HepG2 (cell line): ENCODE data around the gene CNEP1R1. TPM values are rescaled to one million over a fixed set of nuclear protein-coding genes. Genes with fewer than 3 reads are reported as not detected.

ENCODE experiments used
- ATAC-seq: fragments of 200-7000 bp; cut with Tn5 transposase; 3 replicates; pipeline ENCODE4 v1.9.1; 2020; ENCODE audit warnings: mild to moderate bottlenecking, moderate library complexity
- BruUV-seq: library from RNA; stranded (reverse); fragments of 400-500 nt; replicated peaks from 2 replicates; lab custom pipeline; 2021; lab: Mats Ljungman, UMichigan
- CTCF ChIA-PET: fragments of 300-600 bp; formaldehyde crosslinking; extraction: SDS; loops from one replicate; lab custom pipeline; 2021; ENCODE audit warnings: low total read pairs, inconsistent platforms, low intra/inter-chr PET ratio; lab: Yijun Ruan, JAX
- POLR2A ChIA-PET: fragments of 350-600 bp; sonication (Branson Sonifier 250); formaldehyde crosslinking; loops from one replicate; lab custom pipeline; 2020; ENCODE audit warnings: antibody characterized with exemption, inconsistent platforms; lab: Yijun Ruan, JAX
- DNase-seq: peaks from one replicate; pipeline ENCODE4 v3.0.0-alpha.2; 2015; ENCODE audit warnings: low spot score
- FAIRE-seq: peaks from 3 replicates; lab custom pipeline; 2011; peaks lifted over from hg19 to GRCh38; lab: Jason Lieb, UNC
- H2AFZ ChIP-seq: one replicate; pipeline ENCODE4 v1.6.1; 2011; ENCODE audit warnings: low read length, inconsistent platforms
- H3K27ac ChIP-seq: fragments of 300-600 bp; 3 replicates; pipeline ENCODE4 v1.8.0; 2011; ENCODE audit warnings: mixed run types, mild to moderate bottlenecking, mixed read lengths, low read length, inconsistent platforms; ENCODE audit not compliant: insufficient read depth; ENCODE audit errors: extremely low read length
- H3K27me3 ChIP-seq, 2 experiments: fragments of 200-600 bp in 1 of 2; 2 replicates in 1 of 2; 3 replicates in 1 of 2; pipeline versions ENCODE4 v1.6.0 to v1.8.0; 2011; ENCODE audit warnings: low read length in 2 of 2, mild to moderate bottlenecking in 2 of 2, moderate library complexity in 2 of 2, inconsistent platforms in 1 of 2; ENCODE audit not compliant: insufficient read depth in 2 of 2, control insufficient read depth in 1 of 2
- H3K36me3 ChIP-seq, 2 experiments: fragments of 200-600 bp in 1 of 2; replicated peaks in 1 of 2; 2 replicates in 1 of 2; 3 replicates in 1 of 2; pipeline versions ENCODE4 v1.5.1 to v1.8.0; 2011; ENCODE audit warnings: low read length in 2 of 2, inconsistent platforms in 1 of 2; ENCODE audit not compliant: insufficient read depth in 2 of 2, control insufficient read depth in 1 of 2
- H3K4me1 ChIP-seq: 2 replicates; pipeline ENCODE4 v1.5.1; 2012; ENCODE audit warnings: low read length, inconsistent platforms; ENCODE audit not compliant: insufficient read depth
- H3K4me2 ChIP-seq: 2 replicates; pipeline ENCODE4 v1.6.0; 2011; ENCODE audit warnings: low read depth, low read length, inconsistent platforms
- H3K4me3 ChIP-seq, 3 experiments: fragments of 200-600 bp in 1 of 3; sonication (generic), shearing (Covaris generic) in 1 of 3; replicated peaks in 1 of 3; 2 replicates each; pipeline ENCODE4 v1.5.1; 2011 to 2016; ENCODE audit warnings: low read length in 3 of 3, inconsistent platforms in 2 of 3, low read depth in 2 of 3, mild to moderate bottlenecking in 2 of 3, control low read depth in 1 of 3, mixed read lengths in 1 of 3; ENCODE audit not compliant: insufficient read depth in 1 of 3
- H3K79me2 ChIP-seq: one replicate; pipeline ENCODE4 v1.6.1; 2011; ENCODE audit warnings: low read length, inconsistent platforms; ENCODE audit not compliant: insufficient read depth
- H3K9ac ChIP-seq: 2 replicates; pipeline ENCODE4 v1.6.0; 2011; ENCODE audit warnings: mild to moderate bottlenecking, low read depth, low read length, inconsistent platforms; ENCODE audit not compliant: insufficient read depth
- H3K9me3 ChIP-seq: 2 replicates; pipeline ENCODE4 v1.5.1; 2012; ENCODE audit warnings: mild to moderate bottlenecking, low read length
- H4K20me1 ChIP-seq: 2 replicates; pipeline ENCODE4 v1.6.0; 2011; ENCODE audit warnings: inconsistent platforms, mild to moderate bottlenecking, low read length, moderate library complexity; ENCODE audit not compliant: insufficient read depth
- ARHGAP35 ChIP-seq: sonication (generic); formaldehyde crosslinking; IDR thresholded peaks from 2 replicates; pipeline ENCODE4 v1.9.0; 2022; ENCODE audit warnings: mild to moderate bottlenecking, inconsistent platforms, moderate library complexity, missing genetic modification reagents, borderline replicate concordance
- FOXO1 ChIP-seq: sonication (generic); formaldehyde crosslinking; IDR thresholded peaks from 2 replicates; pipeline ENCODE4 v1.4.0; 2020; ENCODE audit warnings: missing genetic modification reagents
- RBAK ChIP-seq: sonication (generic); formaldehyde crosslinking; IDR thresholded peaks from 2 replicates; pipeline ENCODE4 v1.5.1; 2020; ENCODE audit warnings: mild to moderate bottlenecking, missing genetic modification reagents
- REPIN1 ChIP-seq: sonication (generic); formaldehyde crosslinking; IDR thresholded peaks from 2 replicates; pipeline ENCODE4 v1.8.0; 2022; ENCODE audit warnings: missing genetic modification reagents, low read depth, mild to moderate bottlenecking, borderline replicate concordance
- RFX3 ChIP-seq: IDR thresholded peaks from 2 replicates; pipeline ENCODE4 v1.6.1; 2016; ENCODE audit warnings: missing biosample characterization, missing genetic modification reagents
- YEATS2 ChIP-seq: sonication (generic); formaldehyde crosslinking; IDR thresholded peaks from 2 replicates; pipeline ENCODE4 v1.4.0; 2020; ENCODE audit warnings: missing genetic modification reagents, borderline replicate concordance
- ZNF441 ChIP-seq: sonication (generic); formaldehyde crosslinking; IDR thresholded peaks from 2 replicates; pipeline ENCODE4 v1.7.0; 2021; ENCODE audit warnings: missing genetic modification reagents, borderline replicate concordance
- WGBS: methylation state at CpG from one replicate; pipeline ENCODE4 v1.1.6; 2017; ENCODE audit warnings: low lambda C conversion rate; 5-methylcytosine and 5-hydroxymethylcytosine counted together
- in situ Hi-C: cut with HindIII; loops from 2 replicates; pipeline ENCODE4 v1.10.0; 2017; ENCODE audit warnings: low pct_unique_long_range_greater_than_20kb; ENCODE audit not compliant: extremely low pct_ligation_motif_present
- intact Hi-C: fragments of 100-400 bp; cut with micrococcal nuclease; formaldehyde crosslinking; loops from one replicate; pipeline ENCODE4 v1.10.0; 2022; ENCODE audit not compliant: unreplicated experiment
- polyA plus RNA-seq, 8 experiments: library from polyadenylated mRNA; depleted of rRNA in 3 of 8; stranded (reverse) in 7 of 8; unstranded in 1 of 8; fragments of >200 nt; fragmentation: Illumina TruSeq in 4 of 8; extraction: Trizol in 4 of 8; gene quantifications; 2 replicates each; pipeline versions ENCODE4 v1.2.1 to v1.2.3, GENCODE V29; 2011 to 2016; ENCODE audit warnings: low read depth in 4 of 8, missing spikeins in 1 of 8, mixed read lengths in 1 of 8; ENCODE audit not compliant: insufficient read depth in 1 of 8
- total RNA-seq, 5 experiments: library from RNA; depleted of rRNA; stranded (reverse); fragments of >200 nt; fragmentation: Illumina TruSeq; extraction: Trizol; gene quantifications; 2 replicates each; pipeline ENCODE4 v1.2.3, GENCODE V29; 2016; ENCODE audit warnings: low read depth in 1 of 5
- TF ChIP-seq, protein P1 (sequence below): sonication (generic); formaldehyde crosslinking; IDR thresholded peaks from 2 replicates; pipeline ENCODE4 v1.4.0; 2020; ENCODE audit warnings: mild to moderate bottlenecking, missing genetic modification reagents, borderline replicate concordance
- TF ChIP-seq, protein P2 (sequence below): IDR thresholded peaks from 2 replicates; pipeline ENCODE4 v1.6.1; 2016; ENCODE audit warnings: control low read depth
- TF ChIP-seq, protein P3 (sequence below), 2 experiments: sonication (generic) in 1 of 2; formaldehyde crosslinking in 1 of 2; IDR thresholded peaks; 2 replicates each; pipeline versions ENCODE4 v1.4.0 to v1.6.1; 2018 to 2020; ENCODE audit warnings: missing genetic modification reagents in 2 of 2, borderline replicate concordance in 1 of 2, low read depth in 1 of 2, mild to moderate bottlenecking in 1 of 2, missing biosample characterization in 1 of 2

Gene CNEP1R1
- total and polyA plus RNA-seq, 2 of the 13 experiments (the other 11 are each of a cell fraction or from before 2014, with no cell fraction given) = 23.6 to 26.8 TPM

DNA sequence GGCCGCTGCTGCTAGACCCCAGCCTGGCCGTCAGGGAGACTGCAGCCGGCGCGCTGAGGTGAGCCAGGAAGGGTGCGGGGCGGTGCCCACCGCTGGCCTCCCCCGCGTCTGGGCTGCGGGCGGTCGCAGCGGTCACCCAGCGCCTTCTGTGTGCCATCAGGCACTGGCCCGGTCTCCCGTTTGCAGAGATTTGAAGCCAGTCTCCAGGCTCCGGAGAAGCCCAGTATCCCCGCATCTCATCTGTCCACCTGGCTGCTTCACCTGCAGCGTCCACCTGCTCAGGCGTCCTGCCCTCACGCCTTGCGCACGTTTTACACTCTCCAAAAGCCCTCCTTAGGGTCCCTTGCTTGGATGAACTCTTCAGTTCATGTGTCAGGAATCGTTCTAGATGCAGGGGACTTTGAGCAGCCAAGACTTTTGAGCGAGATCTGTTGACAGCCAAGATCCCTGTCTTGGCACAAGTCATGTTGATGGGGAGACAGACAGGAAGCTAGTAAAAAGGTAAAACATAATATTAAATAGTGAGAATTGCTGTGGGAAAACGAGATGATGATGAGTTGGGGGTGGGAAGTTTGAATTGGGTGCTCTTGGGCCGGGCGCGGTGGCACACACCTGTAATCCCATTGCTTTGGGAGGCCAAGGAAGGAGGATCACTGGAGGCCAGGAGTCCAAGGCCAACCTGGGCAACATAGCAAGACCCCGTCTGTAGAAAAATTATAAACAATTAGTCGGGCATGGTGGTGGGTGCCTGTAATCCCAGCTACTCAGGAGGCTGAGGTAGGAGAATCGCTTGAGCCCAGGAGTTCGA is 41.7 kb downstream of the CNEP1R1 start (continued):
- TF ChIP-seq, protein P1, sequence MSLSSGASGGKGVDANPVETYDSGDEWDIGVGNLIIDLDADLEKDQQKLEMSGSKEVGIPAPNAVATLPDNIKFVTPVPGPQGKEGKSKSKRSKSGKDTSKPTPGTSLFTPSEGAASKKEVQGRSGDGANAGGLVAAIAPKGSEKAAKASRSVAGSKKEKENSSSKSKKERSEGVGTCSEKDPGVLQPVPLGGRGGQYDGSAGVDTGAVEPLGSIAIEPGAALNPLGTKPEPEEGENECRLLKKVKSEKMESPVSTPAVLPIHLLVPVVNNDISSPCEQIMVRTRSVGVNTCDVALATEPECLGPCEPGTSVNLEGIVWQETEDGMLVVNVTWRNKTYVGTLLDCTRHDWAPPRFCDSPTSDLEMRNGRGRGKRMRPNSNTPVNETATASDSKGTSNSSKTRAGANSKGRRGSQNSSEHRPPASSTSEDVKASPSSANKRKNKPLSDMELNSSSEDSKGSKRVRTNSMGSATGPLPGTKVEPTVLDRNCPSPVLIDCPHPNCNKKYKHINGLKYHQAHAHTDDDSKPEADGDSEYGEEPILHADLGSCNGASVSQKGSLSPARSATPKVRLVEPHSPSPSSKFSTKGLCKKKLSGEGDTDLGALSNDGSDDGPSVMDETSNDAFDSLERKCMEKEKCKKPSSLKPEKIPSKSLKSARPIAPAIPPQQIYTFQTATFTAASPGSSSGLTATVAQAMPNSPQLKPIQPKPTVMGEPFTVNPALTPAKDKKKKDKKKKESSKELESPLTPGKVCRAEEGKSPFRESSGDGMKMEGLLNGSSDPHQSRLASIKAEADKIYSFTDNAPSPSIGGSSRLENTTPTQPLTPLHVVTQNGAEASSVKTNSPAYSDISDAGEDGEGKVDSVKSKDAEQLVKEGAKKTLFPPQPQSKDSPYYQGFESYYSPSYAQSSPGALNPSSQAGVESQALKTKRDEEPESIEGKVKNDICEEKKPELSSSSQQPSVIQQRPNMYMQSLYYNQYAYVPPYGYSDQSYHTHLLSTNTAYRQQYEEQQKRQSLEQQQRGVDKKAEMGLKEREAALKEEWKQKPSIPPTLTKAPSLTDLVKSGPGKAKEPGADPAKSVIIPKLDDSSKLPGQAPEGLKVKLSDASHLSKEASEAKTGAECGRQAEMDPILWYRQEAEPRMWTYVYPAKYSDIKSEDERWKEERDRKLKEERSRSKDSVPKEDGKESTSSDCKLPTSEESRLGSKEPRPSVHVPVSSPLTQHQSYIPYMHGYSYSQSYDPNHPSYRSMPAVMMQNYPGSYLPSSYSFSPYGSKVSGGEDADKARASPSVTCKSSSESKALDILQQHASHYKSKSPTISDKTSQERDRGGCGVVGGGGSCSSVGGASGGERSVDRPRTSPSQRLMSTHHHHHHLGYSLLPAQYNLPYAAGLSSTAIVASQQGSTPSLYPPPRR (CRISPR knock-in tag) = peak; percentile 9; the same call in 1 of the 2 replicates

DNA sequence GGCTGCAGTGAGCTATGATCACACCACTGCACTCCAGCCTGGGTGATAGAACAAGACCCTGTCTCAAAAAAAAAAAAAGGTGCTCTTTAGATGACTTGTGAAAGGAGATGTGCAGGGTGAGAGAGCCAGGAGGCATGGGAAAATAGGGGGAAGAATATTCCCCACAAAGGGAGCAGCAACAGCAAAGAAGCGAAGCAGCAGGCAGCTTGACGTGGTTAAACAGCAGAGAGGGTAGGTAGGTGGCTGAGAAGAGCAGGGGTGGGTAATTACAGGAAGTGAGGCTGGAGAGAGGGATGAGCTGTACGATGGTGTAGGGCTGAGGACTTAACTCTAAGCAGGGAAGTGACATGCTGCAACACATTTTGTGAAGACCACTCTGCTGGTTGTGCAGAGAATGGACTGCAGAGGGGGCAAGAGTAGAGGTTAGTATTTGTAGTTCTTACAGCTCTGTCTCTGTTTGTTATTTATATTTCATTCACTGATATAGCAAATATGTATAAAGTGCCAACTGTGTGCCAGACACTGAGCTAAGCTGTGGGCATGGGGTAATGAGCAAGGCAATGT is 42.3 kb downstream of the CNEP1R1 start:
- Histone ChIP-seq H4K20me1 (no peaks in the 10 kb centered on the region; the same call in none of the 2 replicates), H3K36me3 (peaks cover 11 to 17% of the 10 kb centered on the region in 2 experiments), H3K27me3 (no peaks in the 10 kb centered on the region; a peak in 1 of 5 replicates), H3K4me2 (peak overlapping the region; percentile 100), H3K27ac (peak overlapping the region; percentile 4), H2AFZ (no peak overlapping the region), H3K79me2 (peaks cover 19% of the 10 kb centered on the region), H3K4me1 (peaks cover 32% of the 10 kb centered on the region), H3K9ac (0 out of 2 replicates have a peak overlapping the region, but pooled peaks have one; percentile 1), H3K4me3 (peak overlapping the region; percentile 28 to 99 (median 75); a peak in 5 of 6 replicates), H3K9me3 (no peaks in the 10 kb centered on the region)
- ChIA-PET CTCF (interaction anchor here (2.3 kb wide), 1 partner anchor 43 kb away, joined by 11 read pairs; the partner anchor contains the start of gene CNEP1R1), POLR2A (interaction anchor here (1.2 to 2.4 kb wide), 3 partner anchors 42 to 87 kb away, joined by 3 to 10 read pairs (median 5); partner anchors contain the start of gene CNEP1R1)
- no TSS peak for BruUV-seq
- ATAC-seq (peak; percentile 68), FAIRE-seq (no peak), DNase-seq (peak; percentile 79)
- intact Hi-C loops (loop anchor here (1.0 kb wide), 3 partner anchors 43 to 143 kb away; no protein-coding TSS in a partner anchor), in situ Hi-C loops (no loop called here)
- 35% methylated on average over 3 of the region's 3 CpGs for WGBS
- no peak for TF ChIP-seq YEATS2 (CRISPR knock-in tag)
- no peak for TF ChIP-seq ZNF441 (CRISPR knock-in tag)
- TF ChIP-seq RBAK (CRISPR knock-in tag) = no peak
- TF ChIP-seq FOXO1 (CRISPR knock-in tag) = no peak
- TF ChIP-seq ARHGAP35 (CRISPR knock-in tag) = no peak
- 0 out of 2 replicates have a peak, but pooled peaks have one; percentile 34 for TF ChIP-seq REPIN1
- TF ChIP-seq, protein P2, sequence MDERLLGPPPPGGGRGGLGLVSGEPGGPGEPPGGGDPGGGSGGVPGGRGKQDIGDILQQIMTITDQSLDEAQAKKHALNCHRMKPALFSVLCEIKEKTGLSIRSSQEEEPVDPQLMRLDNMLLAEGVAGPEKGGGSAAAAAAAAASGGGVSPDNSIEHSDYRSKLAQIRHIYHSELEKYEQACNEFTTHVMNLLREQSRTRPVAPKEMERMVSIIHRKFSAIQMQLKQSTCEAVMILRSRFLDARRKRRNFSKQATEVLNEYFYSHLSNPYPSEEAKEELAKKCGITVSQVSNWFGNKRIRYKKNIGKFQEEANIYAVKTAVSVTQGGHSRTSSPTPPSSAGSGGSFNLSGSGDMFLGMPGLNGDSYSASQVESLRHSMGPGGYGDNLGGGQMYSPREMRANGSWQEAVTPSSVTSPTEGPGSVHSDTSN (CRISPR knock-in tag) = no peak
- no peak for TF ChIP-seq RFX3 (CRISPR knock-in tag)
- TF ChIP-seq, protein P3, sequence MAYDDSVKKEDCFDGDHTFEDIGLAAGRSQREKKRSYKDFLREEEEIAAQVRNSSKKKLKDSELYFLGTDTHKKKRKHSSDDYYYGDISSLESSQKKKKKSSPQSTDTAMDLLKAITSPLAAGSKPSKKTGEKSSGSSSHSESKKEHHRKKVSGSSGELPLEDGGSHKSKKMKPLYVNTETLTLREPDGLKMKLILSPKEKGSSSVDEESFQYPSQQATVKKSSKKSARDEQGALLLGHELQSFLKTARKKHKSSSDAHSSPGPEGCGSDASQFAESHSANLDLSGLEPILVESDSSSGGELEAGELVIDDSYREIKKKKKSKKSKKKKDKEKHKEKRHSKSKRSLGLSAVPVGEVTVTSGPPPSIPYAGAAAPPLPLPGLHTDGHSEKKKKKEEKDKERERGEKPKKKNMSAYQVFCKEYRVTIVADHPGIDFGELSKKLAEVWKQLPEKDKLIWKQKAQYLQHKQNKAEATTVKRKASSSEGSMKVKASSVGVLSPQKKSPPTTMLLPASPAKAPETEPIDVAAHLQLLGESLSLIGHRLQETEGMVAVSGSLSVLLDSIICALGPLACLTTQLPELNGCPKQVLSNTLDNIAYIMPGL (CRISPR knock-in tag; IDR thresholded peaks at IDR 0.05; ENCODE audit: borderline replicate concordance in 1 of 2, low read depth in 1 of 2) = 0 out of 4 replicates have a peak, but pooled peaks of 1 of the 2 experiments have one; percentile 35
